Heart left ventricle (tissue), 16 donors: Measurements from ENCODE around the gene NSMF. TPM values are rescaled to one million over a fixed set of nuclear protein-coding genes. Genes with fewer than 3 reads are reported as not detected.

Source experiments
- ATAC-seq, 4 donors: fragments of 200-7000 bp; cut with Tn5 transposase; one replicate each; pipeline ENCODE4 v1.9.1; 2020 to 2022; ENCODE audit warnings: moderate library complexity in 4 of 4, mild to moderate bottlenecking in 3 of 4, moderate number of reproducible peaks in 1 of 4
- DNase-seq, 5 donors: peaks; one replicate each; pipeline ENCODE4 v3.0.0-alpha.2; 2020
- H3K27ac ChIP-seq, 12 donors: fragments of 200-600 bp; sonication (generic) in 4 of 12; one replicate each; pipeline versions ENCODE4 v1.5.0 to v1.8.0; 2016 to 2022; ENCODE audit warnings: mild to moderate bottlenecking in 2 of 12
- H3K27me3 ChIP-seq, 9 donors: fragments of 200-600 bp; sonication (generic) in 2 of 9; one replicate each; pipeline versions ENCODE4 v1.5.1 to v1.8.0; 2016 to 2022; ENCODE audit warnings: mild to moderate bottlenecking in 3 of 9
- H3K36me3 ChIP-seq, 9 donors: fragments of 200-600 bp; sonication (generic) in 2 of 9; one replicate each; pipeline versions ENCODE4 v1.5.0 to v1.8.0; 2018 to 2022; ENCODE audit warnings: mild to moderate bottlenecking in 2 of 9
- H3K4me1 ChIP-seq, 12 donors: fragments of 200-600 bp; sonication (generic) in 4 of 12; one replicate each; pipeline versions ENCODE4 v1.5.0 to v1.8.0; 2016 to 2022; ENCODE audit warnings: mild to moderate bottlenecking in 3 of 12
- H3K4me3 ChIP-seq, 12 donors: fragments of 200-600 bp; sonication (generic) in 4 of 12; one replicate each; pipeline versions ENCODE4 v1.5.0 to v1.8.0; 2017 to 2022; ENCODE audit warnings: mild to moderate bottlenecking in 9 of 12, moderate library complexity in 4 of 12
- H3K9me3 ChIP-seq, 12 donors: fragments of 200-600 bp; sonication (generic) in 4 of 12; one replicate each; pipeline versions ENCODE4 v1.5.0 to v1.8.0; 2016 to 2022; ENCODE audit warnings: mild to moderate bottlenecking in 1 of 12
- POLR2A ChIP-seq, 2 donors: fragments of 450-650 bp; IDR thresholded peaks; one replicate each; pipeline ENCODE4 v1.6.1; 2017; ENCODE audit warnings: antibody characterized with exemption in 2 of 2, mild to moderate bottlenecking in 2 of 2, moderate library complexity in 2 of 2
- WGBS, 4 donors: extraction: QIAGEN DNeasy Blood & Tissue Kit in 2 of 4; methylation state at CpG; one replicate each; pipeline versions ENCODE4 v1.1.5 to v1.1.7; 2013 to 2018; 5-methylcytosine and 5-hydroxymethylcytosine counted together
- intact Hi-C, 10 donors: fragments of 100-400 bp; cut with DNase I; formaldehyde crosslinking; loops; one replicate each; pipeline versions ENCODE4 v1.11.1 to v1.14.2; 2022
- polyA plus RNA-seq, 2 donors: library from polyadenylated mRNA; stranded (reverse); fragments of 200-250 nt; gene quantifications; one replicate each; pipeline ENCODE4 v1.2.3, GENCODE V29; 2013
- total RNA-seq, 9 donors: library from RNA; depleted of rRNA in 2 of 9; stranded (reverse); fragments of >200 nt in 2 of 9; fragmentation: NEBNext Ultra II Directional in 3 of 9; extraction: Animal tissue kit (Norgen Biotek cat#: 25700) in 3 of 9; gene quantifications; one replicate each; pipeline versions ENCODE4 v1.1.0 to v1.2.4, GENCODE V29; 2016 to 2023
- TF ChIP-seq, protein P1 (sequence below), 12 donors: fragments of 200-600 bp; sonication (generic) in 4 of 12; IDR thresholded peaks; one replicate each; pipeline versions ENCODE4 v1.5.0 to v1.8.0; 2018 to 2022; ENCODE audit warnings: antibody characterized with exemption in 12 of 12, mild to moderate bottlenecking in 5 of 12
- donor health status: ischemic (EF 13 %, LVEDD 7.1; RV severe dilation, severe dysfunction).
- donor health status: healthy with polysubstance abuse.
- donor health status: DM: no; HTN: yes; CAD: no.
- donor health status: DM: no; HTN: no; CAD: no.
- donor health status: ischemic (EF 25% LVEDD 6.9; RV normal size, moderate dysfunction).
- donor health status: ischemic (EF 25% LVEDD 5.7; RV mildly dilated, moderate dysfunction).
- donor health status: healthy.
- donor health status: DM: yes; HTN: yes; CAD: no.
- donor health status: ischemic (EF 35%, LVEDD 5.7; RV mildly dilated, moderate dysfunction).
- donor health status: nonischemic (EF 11% LVEDD 7.7; RV severe dilation, severe dysfunction).
- donor health status: DM: yes; HTN: yes; CAD: no.
- donor health status: PGD.
- donor health status: ischemic (EF 29% LVEDD 5.4; RV normal size, mild dysfunction).
- donor health status: nonischemic (EF 23%, LVEDD 6.1; RV moderate dilation, normal function).

Gene NSMF
- total and polyA plus RNA-seq, 11 donors = 7.5 to 22.1 (median 13.4) TPM

- no peaks in the 10 kb centered on the region for H3K9me3 ChIP-seq
Observed at GRCh38 chr9:137458194-137459151, 661 bp downstream of the NSMF start.

DNA sequence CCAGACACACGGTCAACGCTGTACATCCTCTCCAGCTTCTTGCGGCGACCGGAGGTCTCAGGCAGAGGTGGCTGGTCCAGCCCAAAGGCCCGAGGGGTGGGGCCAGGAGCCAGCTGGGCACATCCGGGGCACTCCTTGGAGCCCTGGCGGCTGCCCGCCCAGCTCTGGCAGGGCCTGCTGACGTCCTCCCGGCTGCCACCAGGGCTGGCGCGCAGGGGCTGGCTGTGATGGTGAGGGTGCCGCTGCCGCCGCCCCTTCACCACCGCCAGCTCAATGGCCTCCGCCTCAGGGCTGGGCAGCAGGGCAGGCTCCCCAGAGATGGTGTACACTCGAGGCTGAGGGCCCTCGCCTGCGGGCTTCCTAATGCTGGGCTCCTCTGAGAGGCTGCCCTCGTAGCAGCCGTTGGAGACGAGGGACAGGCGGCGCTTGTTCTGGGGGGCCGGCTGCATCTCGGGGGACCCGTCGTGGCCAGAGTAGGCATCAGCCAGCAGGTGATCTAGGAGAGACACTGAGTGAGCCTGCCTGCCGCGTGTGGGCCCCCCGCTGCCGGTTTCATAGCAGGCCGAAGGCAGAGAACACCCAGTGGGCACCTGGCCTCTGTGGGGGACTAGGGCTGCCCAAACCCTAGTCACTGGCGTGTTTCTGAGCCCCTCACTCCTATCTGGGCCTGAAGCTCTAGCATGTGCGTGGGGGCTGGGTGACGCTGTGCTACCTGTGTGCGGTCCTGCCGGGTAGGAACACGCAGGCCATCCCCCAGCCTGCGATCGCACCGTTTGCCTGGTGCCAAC, 1.5 kb downstream of the NSMF start:
- Histone ChIP-seq H3K36me3 (peaks cover 0 to 16% (median 1%) of the 10 kb centered on the region in 9 donors), H3K4me1 (peaks cover 3 to 60% (median 24%) of the 10 kb centered on the region in 12 donors), H3K4me3 (peak overlapping the region in 5 of 12 donors; percentile 60 to 95 (median 74)), H3K27ac (peak overlapping the region in 1 of 12 donors; percentile 40), H3K9me3 (no peaks in the 10 kb centered on the region), H3K27me3 (peaks cover 0 to 7% (median 0%) of the 10 kb centered on the region in 9 donors)
- ATAC-seq = no peak
- TF ChIP-seq, protein P1, sequence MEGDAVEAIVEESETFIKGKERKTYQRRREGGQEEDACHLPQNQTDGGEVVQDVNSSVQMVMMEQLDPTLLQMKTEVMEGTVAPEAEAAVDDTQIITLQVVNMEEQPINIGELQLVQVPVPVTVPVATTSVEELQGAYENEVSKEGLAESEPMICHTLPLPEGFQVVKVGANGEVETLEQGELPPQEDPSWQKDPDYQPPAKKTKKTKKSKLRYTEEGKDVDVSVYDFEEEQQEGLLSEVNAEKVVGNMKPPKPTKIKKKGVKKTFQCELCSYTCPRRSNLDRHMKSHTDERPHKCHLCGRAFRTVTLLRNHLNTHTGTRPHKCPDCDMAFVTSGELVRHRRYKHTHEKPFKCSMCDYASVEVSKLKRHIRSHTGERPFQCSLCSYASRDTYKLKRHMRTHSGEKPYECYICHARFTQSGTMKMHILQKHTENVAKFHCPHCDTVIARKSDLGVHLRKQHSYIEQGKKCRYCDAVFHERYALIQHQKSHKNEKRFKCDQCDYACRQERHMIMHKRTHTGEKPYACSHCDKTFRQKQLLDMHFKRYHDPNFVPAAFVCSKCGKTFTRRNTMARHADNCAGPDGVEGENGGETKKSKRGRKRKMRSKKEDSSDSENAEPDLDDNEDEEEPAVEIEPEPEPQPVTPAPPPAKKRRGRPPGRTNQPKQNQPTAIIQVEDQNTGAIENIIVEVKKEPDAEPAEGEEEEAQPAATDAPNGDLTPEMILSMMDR (IDR thresholded peaks at IDR 0.05) = no peak
- no peak for TF ChIP-seq POLR2A (IDR thresholded peaks at IDR 0.05)
- intact Hi-C loops = no loop called here
- DNase-seq = peak in 3 of 5 donors; percentile 15 to 66 (median 31)
- WGBS, 4 donors = 94 to 96% (median 95%) methylated on average over 21 to 44 of the region's 44 CpGs

More at GRCh38 chr9:137458194-137459151, 661 bp downstream of the NSMF start:
- H3K27me3 ChIP-seq = peaks cover 0 to 7% (median 0%) of the 10 kb centered on the region in 9 donors
- ATAC-seq = no peak
- peak overlapping the region in 8 of 12 donors; percentile 12 to 80 (median 44) for H3K27ac ChIP-seq
- WGBS, 4 donors = 5 to 34% (median 23%) methylated on average over 29 to 88 of the region's 88 CpGs
- intact Hi-C loops = no loop called here
- H3K36me3 ChIP-seq = peaks cover 0 to 16% (median 3%) of the 10 kb centered on the region in 9 donors
- peak in 4 of 5 donors; percentile 18 to 71 (median 40) for DNase-seq
- TF ChIP-seq POLR2A (IDR thresholded peaks at IDR 0.05) = no peak
- TF ChIP-seq, protein P1 (IDR thresholded peaks at IDR 0.05) = no peak
- peaks cover 3 to 54% (median 24%) of the 10 kb centered on the region in 12 donors for H3K4me1 ChIP-seq
- H3K4me3 ChIP-seq = peak overlapping the region; percentile 44 to 95 (median 68)

GRCh38 chr9:137456864-137457405, 2.2 kb downstream of the NSMF start:
- peaks cover 0 to 16% (median 3%) of the 10 kb centered on the region in 9 donors for H3K36me3 ChIP-seq
- ATAC-seq (no peak), DNase-seq (peak in 3 of 5 donors; percentile 7 to 50 (median 26))
- WGBS, 4 donors = 92 to 100% (median 95%) methylated on average over 6 to 10 of the region's 10 CpGs
- peaks cover 3 to 56% (median 24%) of the 10 kb centered on the region in 12 donors for H3K4me1 ChIP-seq
- H3K9me3 ChIP-seq = no peaks in the 10 kb centered on the region
- no peak overlapping the region for H3K27ac ChIP-seq
- intact Hi-C loops = no loop called here
- no peak overlapping the region for H3K4me3 ChIP-seq
- H3K27me3 ChIP-seq = peaks cover 0 to 2% (median 0%) of the 10 kb centered on the region in 9 donors
- TF ChIP-seq, protein P1 (IDR thresholded peaks at IDR 0.05) = no peak
- no peak for TF ChIP-seq POLR2A (IDR thresholded peaks at IDR 0.05)
